Lower leg skin (tissue), 4 donors: Measurements from ENCODE around the gene OR10V1. TPM values are rescaled to one million over a fixed set of nuclear protein-coding genes. Genes with fewer than 3 reads are reported as not detected.

ENCODE experiments used
- DNase-seq, 2 donors: peaks; one replicate each; pipeline ENCODE4 v3.0.0-alpha.2; 2019; ENCODE audit warnings: low spot score in 2 of 2
- H3K4me3 ChIP-seq: fragments of 200-600 bp; sonication (generic); 2 replicates; pipeline ENCODE4 v1.5.1; 2017; ENCODE audit warnings: mild to moderate bottlenecking, low read depth; ENCODE audit not compliant: poor library complexity, severe bottlenecking
- CTCF ChIP-seq, 3 donors: fragments of 450-650 bp; IDR thresholded peaks; one replicate each; pipeline ENCODE4 v1.5.1; 2016; ENCODE audit warnings: antibody characterized with exemption in 3 of 3, mild to moderate bottlenecking in 3 of 3, moderate library complexity in 2 of 3
- POLR2A ChIP-seq, 2 donors: fragments of 450-650 bp; IDR thresholded peaks; one replicate each; pipeline ENCODE4 v1.6.1; 2016 to 2017; ENCODE audit warnings: antibody characterized with exemption in 2 of 2, mild to moderate bottlenecking in 1 of 2, moderate library complexity in 1 of 2
- WGBS, 2 donors: methylation state at CpG; one replicate each; pipeline ENCODE4 v1.1.5; 2018; 5-methylcytosine and 5-hydroxymethylcytosine counted together
- intact Hi-C: fragments of 100-400 bp; cut with DNase I; formaldehyde crosslinking; loops from one replicate; pipeline ENCODE4 v1.15.0; 2023; ENCODE audit warnings: low total_unique reads
- total RNA-seq, 4 donors: library from RNA; depleted of rRNA; stranded (reverse); fragments of >200 nt; gene quantifications; one replicate each; pipeline ENCODE4 v1.1.0, GENCODE V29; 2016

Gene OR10V1
- total RNA-seq, 4 donors from 2014 or later: not detected

- DNase-seq: no peak
- WGBS, 2 donors: 19 to 25% methylated on average over 3 of the region's 3 CpGs
- TF ChIP-seq POLR2A (IDR thresholded peaks at IDR 0.05): no peak
- no peak for TF ChIP-seq CTCF (IDR thresholded peaks at IDR 0.05)
- intact Hi-C loops: no loop called here
- H3K4me3 ChIP-seq: no peak overlapping the region
Measured at GRCh38 chr11:59756558-59756840, 42.9 kb upstream of the OR10V1 start.

- 6 to 10% methylated on average over 17 to 23 of the region's 23 CpGs for WGBS, 2 donors
- peak overlapping the region; percentile 72 for H3K4me3 ChIP-seq
- TF ChIP-seq POLR2A (IDR thresholded peaks at IDR 0.05) (no peak), CTCF (IDR thresholded peaks at IDR 0.05) (no peak)
- intact Hi-C loops: no loop called here
- peak; percentile 81 to 97 for DNase-seq
Measured at GRCh38 chr11:59755701-59756557, 42.3 kb upstream of the OR10V1 start.

DNA sequence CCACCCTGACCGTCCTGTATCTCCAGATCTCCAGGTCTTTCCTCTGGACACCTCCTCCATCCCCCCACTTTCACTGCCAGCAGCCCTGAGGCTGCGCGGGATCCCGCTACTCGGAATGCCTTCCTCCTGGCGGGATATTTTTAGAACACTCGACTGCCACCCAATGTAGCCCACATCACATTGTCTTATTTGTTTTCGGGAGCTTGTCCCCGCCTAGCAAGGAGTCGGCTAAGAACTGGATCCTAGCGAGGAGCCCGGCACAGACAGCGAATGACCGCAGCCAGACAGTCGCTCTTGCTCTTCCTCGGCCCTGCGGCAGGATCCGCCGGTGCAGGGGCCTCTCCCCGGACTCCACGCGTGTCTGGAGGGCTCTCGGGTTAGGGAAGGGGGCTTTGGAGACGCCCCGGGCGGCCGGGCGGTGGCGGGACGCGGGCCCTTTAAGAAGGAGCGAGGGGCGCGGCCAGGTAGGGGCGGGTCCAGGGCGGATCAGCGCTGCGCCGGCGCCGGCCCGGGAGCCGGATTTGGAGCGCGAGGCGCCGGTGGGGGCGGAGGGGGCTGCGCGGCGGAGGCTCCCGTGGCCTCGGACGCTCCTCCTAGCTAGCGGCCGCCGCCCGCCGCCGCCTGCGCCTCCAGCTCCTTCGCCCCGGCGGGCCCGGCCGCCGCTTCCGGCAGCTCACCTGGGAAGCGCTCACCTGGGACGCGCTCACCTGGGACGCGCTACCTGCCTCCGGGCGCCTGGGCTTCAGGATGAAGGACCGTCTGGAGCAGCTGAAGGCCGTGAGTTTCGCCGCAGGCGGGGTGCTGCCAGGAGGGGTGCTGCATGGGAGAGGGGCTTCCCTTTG lies 41.4 kb upstream of the OR10V1 start, which contains the start of gene STX3:
Gene STX3 (plus strand): TSS at position 518 of the 842 bp plus-strand sequence. CDS start 230 bp downstream, at position 748.
- DNase-seq: peak; percentile 43 to 95
- TF ChIP-seq POLR2A (IDR thresholded peaks at IDR 0.05): no peak
- TF ChIP-seq CTCF (IDR thresholded peaks at IDR 0.05): no peak
- peak within 1 kb of the TSS; percentile 72 for H3K4me3 ChIP-seq
- intact Hi-C loops: loop anchor here (5.0 kb wide), 1 partner anchor 47 kb away; no protein-coding TSS in a partner anchor
- WGBS, 2 donors: 0 to 1% methylated on average over 34 to 43 of the region's 80 CpGs

DNA sequence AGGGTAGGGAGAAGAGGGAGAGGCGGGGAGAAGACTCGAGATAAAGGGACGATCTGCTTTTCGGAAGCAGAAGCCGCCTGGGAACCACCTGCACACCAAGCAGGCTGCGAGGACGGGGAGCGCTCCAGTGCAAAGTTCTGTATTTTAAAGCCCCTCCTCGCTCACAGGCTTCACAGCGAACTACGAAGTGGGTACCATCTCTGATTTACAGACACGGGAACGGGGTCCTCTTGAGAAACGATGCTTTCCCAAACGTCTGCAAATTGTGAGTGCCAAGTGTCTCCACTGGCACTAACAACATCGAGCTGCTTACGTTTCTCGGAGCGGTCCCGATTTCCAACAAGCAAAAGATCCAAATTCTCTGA lies 40.8 kb upstream of the OR10V1 start:
- intact Hi-C loops: loop anchor here (5.0 kb wide), 1 partner anchor 48 kb away; no protein-coding TSS in a partner anchor
- WGBS, 2 donors: 0 to 1% methylated on average over 20 of the region's 20 CpGs
- peak in 1 of 2 donors; percentile 17 for DNase-seq
- H3K4me3 ChIP-seq: peak overlapping the region; percentile 72
- no peak for TF ChIP-seq POLR2A (IDR thresholded peaks at IDR 0.05)
- no peak for TF ChIP-seq CTCF (IDR thresholded peaks at IDR 0.05)

DNA sequence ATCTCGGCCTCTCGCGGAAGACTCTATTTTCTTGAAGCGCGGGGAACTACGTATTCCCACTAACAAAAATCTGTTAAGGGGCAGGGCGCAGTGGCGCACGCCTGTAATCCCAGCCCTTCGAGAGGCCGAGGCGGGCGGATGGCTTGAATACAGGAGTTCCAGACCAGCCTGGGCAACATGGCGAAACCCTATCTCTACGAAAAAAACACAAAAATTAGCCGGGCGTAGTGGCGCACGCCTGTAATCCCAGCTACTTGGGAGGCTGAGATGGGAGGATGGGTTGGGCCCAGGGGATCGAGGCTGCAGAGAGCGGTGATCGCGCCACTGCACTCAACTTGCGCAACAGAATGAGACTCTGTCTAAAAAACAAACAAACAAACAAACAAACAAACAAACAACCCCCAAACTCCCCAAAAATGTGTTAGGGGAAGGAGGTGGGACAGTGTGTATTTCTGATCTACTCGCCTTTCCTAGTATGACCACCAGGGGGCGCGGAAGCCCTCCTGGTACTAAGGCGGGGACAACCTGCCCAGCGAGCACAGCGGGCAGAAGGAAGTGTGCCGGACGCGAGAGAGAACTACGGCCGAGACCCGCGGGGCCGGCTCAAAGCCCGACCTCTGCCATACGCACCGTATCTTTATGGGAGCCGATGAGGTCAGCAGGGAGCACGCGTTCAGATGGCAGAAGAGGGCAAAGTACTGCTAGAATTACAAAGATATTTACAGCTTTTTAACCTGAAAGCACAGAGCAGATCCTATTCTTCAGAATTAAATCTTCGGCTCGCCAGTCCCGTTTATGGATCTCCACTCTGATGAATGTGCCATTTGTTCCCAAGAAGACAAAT lies 40.2 kb upstream of the OR10V1 start:
- WGBS, 2 donors: 31 to 33% methylated on average over 47 of the region's 47 CpGs
- no peak for TF ChIP-seq POLR2A (IDR thresholded peaks at IDR 0.05)
- peak in 1 of 3 donors; percentile 94 for TF ChIP-seq CTCF (IDR thresholded peaks at IDR 0.05)
- peak; percentile 88 to 97 for DNase-seq
- H3K4me3 ChIP-seq: peak overlapping the region; percentile 72
- intact Hi-C loops: loop anchor here (5.0 kb wide), 1 partner anchor 48 kb away; no protein-coding TSS in a partner anchor
